Daoy (cell line): ENCODE data around the gene ERCC6L. TPM values are rescaled to one million over a fixed set of nuclear protein-coding genes. Genes with fewer than 3 reads are reported as not detected.

Source experiments
- DNase-seq: peaks from one replicate; pipeline ENCODE4 v3.0.0-alpha.2; 2015; ENCODE audit warnings: low read depth
- total RNA-seq: library from RNA; depleted of rRNA; stranded (reverse); fragments of >200 nt; shearing (Covaris generic); gene quantifications from 2 replicates; pipeline ENCODE4 v1.2.3, GENCODE V29; 2014; rRNA removed

The ERCC6L gene
- total RNA-seq, 1 experiment from 2014 or later, result 11.1 TPM

GRCh38 chrX:72159769-72160168, 79.1 kb downstream of the ERCC6L start:
- no peak for DNase-seq

- DNase-seq, result no peak
Measured at GRCh38 chrX:72158773-72159172, 80.1 kb downstream of the ERCC6L start.

Other genes with a start within 250 kb of the ERCC6L start
- 0.18 and 0.86 TPM in 2 replicates for gene RTL5, start 107.1 kb downstream of the ERCC6L start, total RNA-seq
- gene PIN4, start 57.3 kb downstream of the ERCC6L start, total RNA-seq, result 21.4 and 29.3 TPM in 2 replicates
- gene RPS4X, start 38.2 kb upstream of the ERCC6L start, total RNA-seq, result 816 and 906 TPM in 2 replicates
- gene CITED1, start 66.9 kb upstream of the ERCC6L start, total RNA-seq, result 1.1 and 3.1 TPM in 2 replicates